ENCODE results near the gene NELFB.

NELFB gene

DNA sequence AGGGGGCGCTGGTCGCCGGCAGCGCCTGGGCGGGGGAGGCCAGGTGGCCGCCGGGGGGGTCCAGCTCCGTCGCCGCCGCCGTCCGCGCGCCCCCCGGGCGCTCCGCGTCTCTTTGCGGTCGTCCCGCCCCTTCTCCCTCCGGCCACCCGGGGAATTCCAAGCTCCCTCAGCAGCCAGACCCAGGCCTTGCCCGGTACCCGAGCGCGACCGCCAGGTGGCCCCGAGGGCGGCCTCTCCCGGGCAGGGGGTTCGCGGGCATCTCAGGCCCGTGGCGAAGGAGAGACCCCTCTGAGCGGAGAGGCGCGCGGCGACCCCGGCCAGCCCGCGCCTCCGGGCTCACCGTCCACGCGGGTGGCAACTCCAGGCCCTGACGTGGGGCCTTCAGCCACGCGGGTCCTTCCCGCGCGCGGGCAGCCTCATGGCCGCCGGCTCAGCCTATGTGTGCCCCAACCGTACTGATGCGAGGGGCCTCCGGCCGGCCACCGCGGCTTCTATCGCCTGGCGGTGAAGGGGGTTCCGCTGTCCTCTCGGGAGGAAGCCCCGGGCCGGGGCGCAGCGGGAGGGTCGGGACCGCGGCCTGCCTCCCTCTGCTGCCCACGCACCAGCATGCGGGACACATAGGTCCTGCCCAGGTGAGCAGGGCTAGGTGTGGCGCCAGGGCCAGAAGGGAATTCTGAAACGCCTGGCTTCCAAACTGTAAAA is 47.5 kb downstream of the NELFB start:
- no peaks in the 10 kb centered on the region for H3K9me3 ChIP-seq (ENCODE audit: control insufficient read depth, insufficient read depth, low read length)
- peak overlapping the region; percentile 32; the same call in 1 of the 2 replicates for H3K4me3 ChIP-seq (ENCODE audit: low read length)
- no peaks in the 10 kb centered on the region; the same call in 1 of the 2 replicates for H3K27me3 ChIP-seq (ENCODE audit: control insufficient read depth, insufficient read depth, low read length)
- no peak overlapping the region for H3K27ac ChIP-seq (ENCODE audit: low read length)
- peaks cover 30% of the 10 kb centered on the region for H3K4me1 ChIP-seq (ENCODE audit: control insufficient read depth, insufficient read depth, low read length)
- no peak for DNase-seq (ENCODE audit: low read depth, low spot score)
- no CpG with 5 or more reads among the region's 78 CpGs for WGBS (ENCODE audit: insufficient coverage, insufficient read length)
- no peaks in the 10 kb centered on the region for H3K36me3 ChIP-seq (ENCODE audit: control insufficient read depth, insufficient read depth, low read length)

DNA sequence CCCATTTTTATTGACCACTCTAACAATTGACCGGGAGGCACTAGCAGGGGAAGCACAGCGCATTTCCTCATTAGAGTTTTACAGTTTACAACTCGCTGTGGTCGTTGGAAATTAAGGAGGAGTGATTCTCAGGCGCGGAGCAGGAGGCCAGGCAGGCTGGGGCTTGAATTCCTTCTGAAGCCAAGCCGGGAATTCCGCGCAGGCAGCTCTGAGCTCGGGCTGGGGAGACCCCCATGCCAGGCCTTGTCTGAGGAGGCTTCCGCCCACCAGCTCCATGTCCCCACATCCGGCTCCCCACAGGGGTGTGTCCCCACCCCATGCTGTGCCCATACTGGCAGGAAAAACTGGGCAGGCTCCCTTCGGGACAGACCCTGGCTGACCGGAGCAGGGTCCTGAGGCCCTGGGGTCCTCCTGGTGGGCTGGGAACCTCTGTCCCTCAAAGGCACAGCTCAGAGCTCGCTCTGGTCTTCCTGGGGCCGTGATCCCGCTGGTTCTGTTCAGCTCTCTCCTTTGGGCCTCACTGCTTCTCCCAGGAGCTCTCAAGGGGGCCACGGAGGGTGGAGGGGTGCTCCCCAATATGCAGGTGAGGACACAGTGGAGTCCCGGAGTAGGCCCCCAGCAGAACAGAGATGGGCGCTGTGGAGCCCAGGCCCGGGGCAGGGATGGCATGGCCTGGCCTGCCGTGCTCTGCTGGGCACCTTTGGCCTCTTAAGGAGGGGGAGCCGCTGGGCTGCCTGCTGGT is 48.2 kb downstream of the NELFB start:
- no peak overlapping the region for H3K4me3 ChIP-seq (ENCODE audit: low read length)

DNA sequence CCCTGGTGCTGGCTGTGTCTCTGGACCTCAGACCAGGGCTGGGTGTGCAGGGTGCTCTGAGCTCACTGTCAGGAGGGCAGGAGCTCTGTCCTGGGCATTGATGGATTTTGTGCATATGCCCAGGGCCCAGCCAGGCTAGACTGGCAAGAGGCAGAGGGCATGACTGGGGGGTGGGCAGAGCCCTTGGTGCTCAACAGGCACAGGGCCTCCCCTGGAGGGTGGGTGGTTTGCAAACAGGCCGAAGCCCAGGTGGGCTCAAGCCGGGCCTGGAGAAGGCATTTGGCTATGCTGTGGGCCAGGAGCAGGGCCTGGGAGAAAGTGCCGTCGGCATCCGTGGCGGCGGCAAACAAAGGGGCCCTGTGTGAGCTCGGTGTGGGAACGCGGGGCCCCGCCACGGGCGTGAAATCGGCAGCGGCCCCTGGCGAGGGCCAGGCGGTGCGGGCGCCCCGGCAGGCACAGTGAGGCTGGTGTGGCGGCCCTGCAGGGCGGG is 48.8 kb downstream of the NELFB start:
- Histone ChIP-seq H3K27me3 (ENCODE audit: control insufficient read depth, insufficient read depth, low read length) (no peaks in the 10 kb centered on the region; the same call in 1 of the 2 replicates), H3K4me1 (ENCODE audit: control insufficient read depth, insufficient read depth, low read length) (peaks cover 26% of the 10 kb centered on the region), H3K36me3 (ENCODE audit: control insufficient read depth, insufficient read depth, low read length) (no peaks in the 10 kb centered on the region), H3K4me3 (ENCODE audit: low read length) (no peak overlapping the region), H3K27ac (ENCODE audit: low read length) (no peak overlapping the region), H3K9me3 (ENCODE audit: control insufficient read depth, insufficient read depth, low read length) (no peaks in the 10 kb centered on the region)
- no peak for DNase-seq (ENCODE audit: low read depth, low spot score)
- WGBS (ENCODE audit: insufficient coverage, insufficient read length): no CpG with 5 or more reads among the region's 22 CpGs

More for the DNA sequence above, 48.2 kb downstream of the NELFB start:
- Histone ChIP-seq H3K9me3 (ENCODE audit: control insufficient read depth, insufficient read depth, low read length) (no peaks in the 10 kb centered on the region), H3K27ac (ENCODE audit: low read length) (no peak overlapping the region), H3K4me1 (ENCODE audit: control insufficient read depth, insufficient read depth, low read length) (peaks cover 29% of the 10 kb centered on the region), H3K36me3 (ENCODE audit: control insufficient read depth, insufficient read depth, low read length) (no peaks in the 10 kb centered on the region), H3K27me3 (ENCODE audit: control insufficient read depth, insufficient read depth, low read length) (no peaks in the 10 kb centered on the region; the same call in 1 of the 2 replicates)
- no CpG with 5 or more reads among the region's 23 CpGs for WGBS (ENCODE audit: insufficient coverage, insufficient read length)
- DNase-seq (ENCODE audit: low read depth, low spot score): no peak

DNA sequence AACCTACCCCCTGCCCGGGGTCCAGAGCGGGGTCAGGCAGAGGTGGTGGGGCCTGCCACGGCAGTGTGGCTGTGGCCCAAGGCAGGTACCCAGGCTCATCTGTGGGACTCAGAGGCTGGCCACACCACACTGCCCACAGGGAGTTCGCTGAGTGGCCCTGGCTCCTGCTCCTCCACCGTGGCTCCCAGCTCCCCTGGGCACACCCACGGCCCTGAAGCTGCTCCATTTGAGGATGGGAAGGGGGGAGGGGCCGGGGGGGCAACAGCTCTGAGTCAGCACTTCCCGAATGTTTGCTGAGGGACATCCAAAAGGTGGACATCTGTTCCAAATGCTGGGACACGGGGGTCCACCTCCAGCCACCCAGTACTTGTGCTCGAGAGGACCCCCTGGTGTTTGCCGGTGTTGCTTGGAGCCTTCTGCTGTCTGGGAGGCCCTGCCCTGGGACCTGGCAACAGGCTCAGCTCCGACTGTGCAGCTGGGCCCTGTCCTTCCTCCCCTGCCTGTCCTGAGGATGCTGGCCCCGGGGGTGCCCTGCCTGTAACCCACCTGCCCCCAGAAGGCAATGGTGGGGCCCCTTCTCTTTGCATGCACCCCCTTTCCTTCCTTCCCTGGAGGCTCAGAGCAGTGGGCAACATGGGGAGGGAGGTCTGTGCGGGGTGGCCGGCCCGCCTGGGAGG is 49.4 kb downstream of the NELFB start:
- no peak for DNase-seq (ENCODE audit: low read depth, low spot score)
- Histone ChIP-seq H3K27me3 (ENCODE audit: control insufficient read depth, insufficient read depth, low read length) (no peaks in the 10 kb centered on the region; the same call in 1 of the 2 replicates), H3K4me3 (ENCODE audit: low read length) (no peak overlapping the region), H3K4me1 (ENCODE audit: control insufficient read depth, insufficient read depth, low read length) (peaks cover 22% of the 10 kb centered on the region), H3K9me3 (ENCODE audit: control insufficient read depth, insufficient read depth, low read length) (no peaks in the 10 kb centered on the region), H3K36me3 (ENCODE audit: control insufficient read depth, insufficient read depth, low read length) (no peaks in the 10 kb centered on the region), H3K27ac (ENCODE audit: low read length) (no peak overlapping the region)
- no CpG with 5 or more reads among the region's 16 CpGs for WGBS (ENCODE audit: insufficient coverage, insufficient read length)

DNA sequence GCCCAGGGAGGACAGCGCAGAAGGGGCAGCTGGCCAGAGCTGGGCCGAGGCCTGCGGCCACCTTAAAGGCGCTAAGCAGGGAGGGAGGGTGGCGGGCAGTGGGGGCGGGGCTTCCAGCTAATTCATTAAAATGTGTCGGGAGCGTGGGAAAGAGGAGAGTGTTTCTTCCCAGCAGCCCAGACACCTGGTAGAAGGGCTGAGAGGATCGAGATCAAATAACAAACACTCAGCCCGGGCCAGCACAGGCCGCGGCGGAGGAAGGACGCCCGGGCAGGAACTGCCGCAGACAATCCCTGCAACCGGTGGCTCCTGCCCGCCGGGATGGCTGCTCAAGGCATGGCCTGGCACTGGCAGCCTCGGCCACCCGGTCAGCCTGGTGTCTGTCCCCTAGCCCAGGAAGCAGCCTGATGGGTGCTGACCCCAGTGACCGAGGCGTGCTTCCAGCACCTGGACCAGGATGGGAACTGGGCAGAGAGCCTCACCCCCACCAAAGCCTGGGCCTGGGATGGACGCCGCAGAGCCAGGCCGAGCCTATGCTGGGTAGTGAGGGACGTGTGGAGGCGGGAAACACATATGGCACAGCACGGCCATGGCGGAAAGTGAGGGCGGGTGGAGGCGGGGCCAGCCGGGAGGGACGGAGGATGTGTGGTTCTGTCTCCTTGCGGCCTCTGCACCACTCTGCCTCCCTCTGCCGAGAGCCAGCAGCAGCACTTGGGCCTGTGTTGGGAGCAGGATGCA is 50.1 kb downstream of the NELFB start:
- Histone ChIP-seq H3K27ac (ENCODE audit: low read length) (no peak overlapping the region), H3K9me3 (ENCODE audit: control insufficient read depth, insufficient read depth, low read length) (no peaks in the 10 kb centered on the region), H3K27me3 (ENCODE audit: control insufficient read depth, insufficient read depth, low read length) (no peaks in the 10 kb centered on the region; the same call in 1 of the 2 replicates), H3K36me3 (ENCODE audit: control insufficient read depth, insufficient read depth, low read length) (no peaks in the 10 kb centered on the region), H3K4me3 (ENCODE audit: low read length) (no peak overlapping the region), H3K4me1 (ENCODE audit: control insufficient read depth, insufficient read depth, low read length) (peaks cover 22% of the 10 kb centered on the region)
- no CpG with 5 or more reads among the region's 36 CpGs for WGBS (ENCODE audit: insufficient coverage, insufficient read length)
- DNase-seq (ENCODE audit: low read depth, low spot score): no peak

DNA sequence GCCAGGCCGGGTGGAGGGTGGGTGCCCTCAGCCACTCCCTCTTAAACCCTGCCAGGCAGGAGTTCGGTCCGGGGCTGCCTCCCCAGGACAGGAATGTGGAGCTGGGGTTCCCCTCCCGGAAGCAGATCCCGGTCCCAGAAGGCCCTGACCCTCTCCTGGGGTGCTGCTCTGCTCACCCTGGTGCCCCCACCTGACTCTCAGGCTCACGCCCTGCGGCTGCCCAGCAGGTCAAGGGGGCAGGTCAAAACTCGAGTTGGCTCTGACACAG is 50.6 kb downstream of the NELFB start:
- no peaks in the 10 kb centered on the region for H3K36me3 ChIP-seq (ENCODE audit: control insufficient read depth, insufficient read depth, low read length)
- DNase-seq (ENCODE audit: low read depth, low spot score): no peak
- no peaks in the 10 kb centered on the region for H3K9me3 ChIP-seq (ENCODE audit: control insufficient read depth, insufficient read depth, low read length)
- no peak overlapping the region for H3K27ac ChIP-seq (ENCODE audit: low read length)
- no peak overlapping the region for H3K4me3 ChIP-seq (ENCODE audit: low read length)
- H3K4me1 ChIP-seq (ENCODE audit: control insufficient read depth, insufficient read depth, low read length): peaks cover 22% of the 10 kb centered on the region
- no CpG with 5 or more reads among the region's 8 CpGs for WGBS (ENCODE audit: insufficient coverage, insufficient read length)
- no peaks in the 10 kb centered on the region; the same call in 1 of the 2 replicates for H3K27me3 ChIP-seq (ENCODE audit: control insufficient read depth, insufficient read depth, low read length)

DNA sequence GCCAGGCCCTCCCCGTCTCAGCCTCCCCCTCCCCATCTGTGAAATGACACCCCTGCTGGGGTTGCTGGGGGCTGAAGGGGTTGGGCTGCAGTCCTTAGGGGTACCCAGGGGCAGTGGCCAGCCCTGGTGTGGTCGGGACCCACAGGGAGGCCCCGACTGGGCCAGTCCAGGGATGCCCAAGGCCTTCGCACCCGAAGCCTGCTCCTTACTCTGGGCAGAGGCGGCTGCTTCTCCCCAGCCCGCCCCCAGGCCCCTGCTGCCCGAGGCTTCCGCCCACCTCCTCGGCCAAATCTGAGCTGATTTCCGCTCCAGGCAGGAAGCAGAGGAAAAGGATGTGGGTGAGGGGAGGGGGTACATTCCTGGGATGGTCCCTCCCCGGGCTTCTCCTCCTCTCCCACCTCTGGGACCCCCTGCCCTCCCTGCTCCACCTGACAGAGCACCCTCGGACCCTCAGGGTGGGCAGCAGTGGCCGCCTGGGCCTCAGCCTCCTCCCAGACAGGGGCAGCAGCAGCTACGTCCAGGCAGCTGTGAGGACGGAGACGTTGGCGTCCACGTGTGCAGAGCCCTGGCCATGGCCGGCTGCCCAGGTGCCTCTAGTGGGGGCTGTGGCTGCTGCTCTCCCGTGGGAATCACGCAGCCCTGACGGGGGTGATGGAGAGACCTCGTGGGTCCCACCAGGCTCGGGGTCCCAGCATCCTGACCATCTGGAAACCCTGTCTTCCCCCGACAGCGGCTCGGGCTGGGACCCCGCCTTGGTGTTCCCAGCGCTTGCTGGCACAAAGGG is 51.1 kb downstream of the NELFB start:
- WGBS (ENCODE audit: insufficient coverage, insufficient read length): no CpG with 5 or more reads among the region's 30 CpGs

DNA sequence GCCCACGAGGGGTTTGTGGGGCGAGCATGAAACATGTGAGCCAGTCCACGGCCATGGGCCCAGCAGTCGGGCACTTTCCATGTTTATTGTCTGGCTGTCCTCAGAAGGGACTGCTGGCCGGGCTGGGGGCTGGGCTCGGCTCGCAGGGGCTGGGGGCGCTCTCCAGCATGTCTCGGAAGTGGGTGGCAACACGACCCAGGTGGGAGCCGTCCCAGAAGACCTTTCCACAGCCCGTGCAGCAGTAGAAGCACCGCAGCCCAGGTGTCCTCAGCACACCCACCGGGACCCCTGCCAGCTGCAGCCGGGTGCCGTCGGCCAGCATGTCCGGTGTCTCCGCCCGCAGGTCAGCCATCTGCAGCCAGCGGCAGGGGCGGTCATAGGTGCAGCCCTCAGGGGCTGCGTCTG is 51.7 kb downstream of the NELFB start:
- no peak for DNase-seq (ENCODE audit: low read depth, low spot score)
- no CpG with 5 or more reads among the region's 23 CpGs for WGBS (ENCODE audit: insufficient coverage, insufficient read length)
- H3K9me3 ChIP-seq (ENCODE audit: control insufficient read depth, insufficient read depth, low read length): no peaks in the 10 kb centered on the region
- H3K36me3 ChIP-seq (ENCODE audit: control insufficient read depth, insufficient read depth, low read length): no peaks in the 10 kb centered on the region
- H3K4me3 ChIP-seq (ENCODE audit: low read length): no peak overlapping the region
- peaks cover 20% of the 10 kb centered on the region for H3K4me1 ChIP-seq (ENCODE audit: control insufficient read depth, insufficient read depth, low read length)
- no peak overlapping the region for H3K27ac ChIP-seq (ENCODE audit: low read length)
- no peaks in the 10 kb centered on the region; the same call in 1 of the 2 replicates for H3K27me3 ChIP-seq (ENCODE audit: control insufficient read depth, insufficient read depth, low read length)

More for the DNA sequence above, 51.1 kb downstream of the NELFB start:
- no peaks in the 10 kb centered on the region for H3K9me3 ChIP-seq (ENCODE audit: control insufficient read depth, insufficient read depth, low read length)
- no peaks in the 10 kb centered on the region; the same call in 1 of the 2 replicates for H3K27me3 ChIP-seq (ENCODE audit: control insufficient read depth, insufficient read depth, low read length)
- no peaks in the 10 kb centered on the region for H3K36me3 ChIP-seq (ENCODE audit: control insufficient read depth, insufficient read depth, low read length)
- no peak overlapping the region for H3K27ac ChIP-seq (ENCODE audit: low read length)
- H3K4me3 ChIP-seq (ENCODE audit: low read length): no peak overlapping the region
- no peak for DNase-seq (ENCODE audit: low read depth, low spot score)
- H3K4me1 ChIP-seq (ENCODE audit: control insufficient read depth, insufficient read depth, low read length): peaks cover 22% of the 10 kb centered on the region

DNA sequence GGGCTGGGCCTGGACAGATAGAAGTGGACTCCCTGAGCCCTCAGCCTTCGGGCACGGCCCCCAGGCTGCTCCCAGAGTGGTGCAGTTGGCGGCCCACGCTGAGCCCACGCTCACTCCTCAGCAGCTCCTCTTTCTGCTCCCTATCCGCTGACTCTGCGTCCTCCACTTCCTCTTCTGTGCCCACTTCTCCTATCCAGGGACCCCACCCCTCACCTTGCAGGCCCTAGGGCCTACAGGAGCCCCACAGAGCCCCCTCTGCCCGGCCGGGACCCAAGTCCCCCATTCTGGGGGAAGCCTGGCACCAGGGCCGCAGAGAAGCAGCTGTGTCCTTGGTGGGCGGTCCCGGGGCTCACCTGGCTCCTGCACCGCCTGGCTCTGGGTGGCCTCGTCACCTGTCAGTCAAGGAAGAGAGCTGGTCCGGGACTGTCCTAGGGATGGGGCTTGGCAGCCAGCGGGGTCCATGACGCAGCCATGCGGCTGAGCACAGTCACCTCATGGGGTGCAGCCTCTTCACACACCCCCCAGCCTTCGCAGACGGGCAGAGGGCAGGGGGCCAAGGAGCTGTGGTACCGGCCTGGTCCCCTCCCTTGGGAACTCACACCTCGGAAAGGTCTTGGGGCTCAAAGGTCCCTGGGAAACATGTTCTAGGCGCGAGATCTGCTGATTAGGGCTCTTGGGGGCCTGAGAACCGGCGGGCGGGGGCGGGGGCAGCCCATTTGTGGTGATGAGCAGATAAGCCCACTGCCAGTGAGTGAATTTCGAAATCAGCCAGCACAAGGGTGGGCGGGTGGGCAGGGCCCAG is 52.3 kb downstream of the NELFB start:
- H3K27me3 ChIP-seq (ENCODE audit: control insufficient read depth, insufficient read depth, low read length): no peaks in the 10 kb centered on the region; the same call in 1 of the 2 replicates
- no peak overlapping the region for H3K4me3 ChIP-seq (ENCODE audit: low read length)
- H3K27ac ChIP-seq (ENCODE audit: low read length): no peak overlapping the region
- no peak for DNase-seq (ENCODE audit: low read depth, low spot score)
- no CpG with 5 or more reads among the region's 30 CpGs for WGBS (ENCODE audit: insufficient coverage, insufficient read length)
- no peaks in the 10 kb centered on the region for H3K9me3 ChIP-seq (ENCODE audit: control insufficient read depth, insufficient read depth, low read length)
- no peaks in the 10 kb centered on the region for H3K36me3 ChIP-seq (ENCODE audit: control insufficient read depth, insufficient read depth, low read length)
- peaks cover 20% of the 10 kb centered on the region for H3K4me1 ChIP-seq (ENCODE audit: control insufficient read depth, insufficient read depth, low read length)

Measured in iPS DF 6.9 (cell line).